HEK293 (cell line): ENCODE data around the gene MATCAP1.

Experiments used
- BCL11A ChIP-seq: fragments of 450-650 bp; formaldehyde crosslinking; IDR thresholded peaks from 2 replicates; pipeline ENCODE4 v1.5.1; 2016; ENCODE audit warnings: low read depth, missing biosample characterization, missing genetic modification characterization
- ELK4 ChIP-seq: IDR thresholded peaks from 2 replicates; pipeline ENCODE4 v1.6.1; 2011; ENCODE audit warnings: mild to moderate bottlenecking, low read depth, low read length, borderline replicate concordance
- MEIS1 ChIP-seq: sonication (generic); formaldehyde crosslinking; IDR thresholded peaks from 2 replicates; pipeline ENCODE4 v1.8.1; 2022; ENCODE audit warnings: missing genetic modification reagents, mild to moderate bottlenecking, borderline replicate concordance
- SP2 ChIP-seq: fragments of 450-650 bp; formaldehyde crosslinking; IDR thresholded peaks from 2 replicates; pipeline ENCODE4 v1.5.1; 2016; ENCODE audit warnings: missing biosample characterization, missing genetic modification characterization
- YY1 ChIP-seq: fragments of 450-650 bp; formaldehyde crosslinking; IDR thresholded peaks from 2 replicates; pipeline ENCODE4 v1.5.1; 2018; ENCODE audit warnings: missing biosample characterization, missing genetic modification characterization
- ZNF76 ChIP-seq: fragments of 450-650 bp; formaldehyde crosslinking; IDR thresholded peaks from 2 replicates; pipeline ENCODE4; 2016; ENCODE audit warnings: low read depth, missing biosample characterization, missing genetic modification characterization, borderline replicate concordance
- ZNF777 ChIP-seq: fragments of 450-650 bp; formaldehyde crosslinking; IDR thresholded peaks from 2 replicates; pipeline ENCODE4 v1.5.1; 2017; ENCODE audit warnings: missing biosample characterization, missing genetic modification characterization, borderline replicate concordance
- TF ChIP-seq, protein P1 (sequence below): fragments of 450-650 bp; formaldehyde crosslinking; optimal IDR thresholded peaks from 2 replicates; pipeline ENCODE3; 2016; ENCODE audit warnings: missing biosample characterization, mild to moderate bottlenecking, missing genetic modification characterization
- TF ChIP-seq, protein P2 (sequence below): fragments of 450-650 bp; formaldehyde crosslinking; IDR thresholded peaks from 2 replicates; pipeline ENCODE4 v1.5.1; 2016; ENCODE audit warnings: missing biosample characterization, missing genetic modification characterization

GRCh38 chr16:67226804-67227566 is 43.2 kb upstream of the MATCAP1 start, which contains the start of gene TMEM208:
- TF ChIP-seq SP2 (tag by site-specific recombination) (peak; percentile 97), MEIS1 (CRISPR knock-in tag) (no peak), ZNF76 (tag by site-specific recombination) (peak; percentile 97), BCL11A (tag by site-specific recombination) (no peak), ELK4 (no peak; the same call in 1 of the 2 replicates), ZNF777 (tag by site-specific recombination) (no peak), YY1 (peak; percentile 78)
- TF ChIP-seq, protein P1, sequence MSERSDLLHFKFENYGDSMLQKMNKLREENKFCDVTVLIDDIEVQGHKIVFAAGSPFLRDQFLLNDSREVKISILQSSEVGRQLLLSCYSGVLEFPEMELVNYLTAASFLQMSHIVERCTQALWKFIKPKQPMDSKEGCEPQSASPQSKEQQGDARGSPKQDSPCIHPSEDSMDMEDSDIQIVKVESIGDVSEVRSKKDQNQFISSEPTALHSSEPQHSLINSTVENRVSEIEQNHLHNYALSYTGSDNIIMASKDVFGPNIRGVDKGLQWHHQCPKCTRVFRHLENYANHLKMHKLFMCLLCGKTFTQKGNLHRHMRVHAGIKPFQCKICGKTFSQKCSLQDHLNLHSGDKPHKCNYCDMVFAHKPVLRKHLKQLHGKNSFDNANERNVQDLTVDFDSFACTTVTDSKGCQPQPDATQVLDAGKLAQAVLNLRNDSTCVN, result peak; percentile 11
- TF ChIP-seq, protein P2, sequence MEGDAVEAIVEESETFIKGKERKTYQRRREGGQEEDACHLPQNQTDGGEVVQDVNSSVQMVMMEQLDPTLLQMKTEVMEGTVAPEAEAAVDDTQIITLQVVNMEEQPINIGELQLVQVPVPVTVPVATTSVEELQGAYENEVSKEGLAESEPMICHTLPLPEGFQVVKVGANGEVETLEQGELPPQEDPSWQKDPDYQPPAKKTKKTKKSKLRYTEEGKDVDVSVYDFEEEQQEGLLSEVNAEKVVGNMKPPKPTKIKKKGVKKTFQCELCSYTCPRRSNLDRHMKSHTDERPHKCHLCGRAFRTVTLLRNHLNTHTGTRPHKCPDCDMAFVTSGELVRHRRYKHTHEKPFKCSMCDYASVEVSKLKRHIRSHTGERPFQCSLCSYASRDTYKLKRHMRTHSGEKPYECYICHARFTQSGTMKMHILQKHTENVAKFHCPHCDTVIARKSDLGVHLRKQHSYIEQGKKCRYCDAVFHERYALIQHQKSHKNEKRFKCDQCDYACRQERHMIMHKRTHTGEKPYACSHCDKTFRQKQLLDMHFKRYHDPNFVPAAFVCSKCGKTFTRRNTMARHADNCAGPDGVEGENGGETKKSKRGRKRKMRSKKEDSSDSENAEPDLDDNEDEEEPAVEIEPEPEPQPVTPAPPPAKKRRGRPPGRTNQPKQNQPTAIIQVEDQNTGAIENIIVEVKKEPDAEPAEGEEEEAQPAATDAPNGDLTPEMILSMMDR (tag by site-specific recombination), result peak; percentile 83
